ENCODE results near the gene CYP1B1. TPM values are rescaled to one million over a fixed set of nuclear protein-coding genes. Genes with fewer than 3 reads are reported as not detected.
"Not testable (repeated sequence)": the region's sequence is repeated elsewhere in the genome, so short reads cannot be mapped to it uniquely, and the experiment has no call there.

The CYP1B1 gene
- total RNA-seq, 1 donor from 2014 or later: 17.5 TPM

GRCh38 chr2:38120264-38120592 lies 44.3 kb upstream of the CYP1B1 start:
- no peak overlapping the region for H3K4me3 ChIP-seq (ENCODE audit: low read depth, low read length)
- no peak for DNase-seq (ENCODE audit: low read depth)
- no peak for TF ChIP-seq CTCF (conservative IDR thresholded peaks at IDR 0.05; ENCODE audit: low read depth, low read length)

- DNase-seq (ENCODE audit: low read depth): no peak
- TF ChIP-seq CTCF (conservative IDR thresholded peaks at IDR 0.05; ENCODE audit: low read depth, low read length): no peak
- no peak overlapping the region for H3K4me3 ChIP-seq (ENCODE audit: low read depth, low read length)
Measured at GRCh38 chr2:38116762-38117161, 40.8 kb upstream of the CYP1B1 start.

- no peak for DNase-seq (ENCODE audit: low read depth)
- no peak overlapping the region for H3K4me3 ChIP-seq (ENCODE audit: low read depth, low read length)
- peak; percentile 100 for TF ChIP-seq CTCF (conservative IDR thresholded peaks at IDR 0.05; ENCODE audit: low read depth, low read length)
Measured at GRCh38 chr2:38115216-38116032, 39.5 kb upstream of the CYP1B1 start.

- no peak overlapping the region for H3K4me3 ChIP-seq (ENCODE audit: low read depth, low read length)
- no peak for TF ChIP-seq CTCF (conservative IDR thresholded peaks at IDR 0.05; ENCODE audit: low read depth, low read length)
- DNase-seq (ENCODE audit: low read depth): no peak
Measured at GRCh38 chr2:38113981-38114708, 38.2 kb upstream of the CYP1B1 start.

GRCh38 chr2:38113051-38113450 lies 37.1 kb upstream of the CYP1B1 start:
- no peak overlapping the region for H3K4me3 ChIP-seq (ENCODE audit: low read depth, low read length)
- no peak for TF ChIP-seq CTCF (conservative IDR thresholded peaks at IDR 0.05; ENCODE audit: low read depth, low read length)
- no peak for DNase-seq (ENCODE audit: low read depth)

GRCh38 chr2:38111350-38111749 lies 35.4 kb upstream of the CYP1B1 start:
- DNase-seq (ENCODE audit: low read depth); H3K4me3 ChIP-seq (ENCODE audit: low read depth, low read length): not testable (repeated sequence)

GRCh38 chr2:38109732-38110181 lies 33.8 kb upstream of the CYP1B1 start:
- DNase-seq (ENCODE audit: low read depth): peak; percentile 82
- H3K4me3 ChIP-seq (ENCODE audit: low read depth, low read length): peak overlapping the region; percentile 23
- TF ChIP-seq CTCF (conservative IDR thresholded peaks at IDR 0.05; ENCODE audit: low read depth, low read length): no peak

All from epithelial cell of proximal tubule (primary cell).